AG09319 (cell line): ENCODE data around the gene NEUROG3.

Experiments used
- DNase-seq: peaks from one replicate; pipeline ENCODE4 v3.0.0-alpha.2; 2010; ENCODE audit warnings: low read depth; ENCODE audit errors: extremely low read depth
- CTCF ChIP-seq: IDR thresholded peaks from 2 replicates; pipeline ENCODE4 v1.5.1; 2011; ENCODE audit warnings: low read depth, mild to moderate bottlenecking, inconsistent platforms, low read length, moderate library complexity

Gene NEUROG3

GRCh38 chr10:69609077-69609476, 35.9 kb upstream of the NEUROG3 start:
- DNase-seq = no peak
- TF ChIP-seq CTCF = no peak

GRCh38 chr10:69600761-69601330, 27.6 kb upstream of the NEUROG3 start:
- DNase-seq = no peak
- no peak for TF ChIP-seq CTCF

- no peak for DNase-seq
- no peak for TF ChIP-seq CTCF
These were observed 15.1 kb upstream of the NEUROG3 start for GRCh38 chr10:69588358-69588757.

- no peak for TF ChIP-seq CTCF
- no peak for DNase-seq
These were observed 11.4 kb upstream of the NEUROG3 start for GRCh38 chr10:69584624-69585023.

GRCh38 chr10:69583106-69583505, 9.9 kb upstream of the NEUROG3 start:
- TF ChIP-seq CTCF = no peak
- DNase-seq = no peak

GRCh38 chr10:69580435-69580834, 7.2 kb upstream of the NEUROG3 start:
- no peak for DNase-seq
- TF ChIP-seq CTCF = no peak

- no peak for TF ChIP-seq CTCF
- DNase-seq = no peak
These were observed 6.3 kb upstream of the NEUROG3 start for GRCh38 chr10:69579464-69580060.
